ENCODE results near the gene UNC13B. TPM values are rescaled to one million over a fixed set of nuclear protein-coding genes. Genes with fewer than 3 reads are reported as not detected.

The UNC13B gene
- total RNA-seq, 1 experiment from 2014 or later: 49.3 TPM

DNA sequence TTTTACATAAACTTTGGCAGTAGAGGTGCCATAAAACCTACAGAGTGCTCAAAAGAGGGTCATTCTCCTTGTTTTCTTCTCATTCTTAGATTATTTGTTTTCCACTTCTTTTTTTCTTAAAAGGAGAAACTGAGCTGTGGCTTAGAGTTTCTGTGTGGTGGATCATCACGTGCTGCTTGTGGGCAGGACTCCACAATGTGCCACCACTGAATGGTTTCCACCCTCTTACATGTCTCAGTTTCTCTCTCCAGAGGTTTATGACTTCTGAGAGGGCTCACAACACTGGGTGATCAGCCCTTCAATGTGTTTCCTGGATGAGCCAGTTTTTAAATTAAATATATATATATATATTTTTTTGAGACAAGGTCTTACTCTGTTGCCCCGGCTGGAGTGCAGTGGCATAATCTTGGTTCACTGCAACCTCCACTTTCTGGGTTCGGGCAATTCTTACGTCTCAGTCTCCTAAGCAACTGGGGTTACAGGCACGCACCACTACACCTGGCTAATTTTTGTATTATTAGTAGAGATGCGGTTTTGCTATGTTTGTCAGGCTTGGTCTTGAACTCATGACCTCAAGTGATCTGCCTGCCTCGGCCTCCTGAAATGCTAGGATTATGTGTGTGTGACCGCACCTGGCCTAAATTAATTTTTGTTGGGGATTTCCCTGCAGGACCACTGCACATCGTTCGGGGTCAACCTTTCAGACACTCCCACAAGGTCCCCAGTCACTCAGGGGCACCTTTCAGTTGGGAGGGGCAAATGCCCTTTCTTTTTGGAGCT lies 3.1 kb upstream of the UNC13B start (continued):
- TF ChIP-seq NR1H2 (CRISPR knock-in tag; IDR thresholded peaks at IDR 0.05) (no peak), ZNF423 (CRISPR knock-in tag; IDR thresholded peaks at IDR 0.05) (no peak), ZBTB43 (CRISPR knock-in tag; IDR thresholded peaks at IDR 0.05) (no peak), ZNF121 (CRISPR knock-in tag; IDR thresholded peaks at IDR 0.05) (no peak), ELF4 (CRISPR knock-in tag; IDR thresholded peaks at IDR 0.05; ENCODE audit: low read depth) (no peak)
- TF ChIP-seq, protein P1, sequence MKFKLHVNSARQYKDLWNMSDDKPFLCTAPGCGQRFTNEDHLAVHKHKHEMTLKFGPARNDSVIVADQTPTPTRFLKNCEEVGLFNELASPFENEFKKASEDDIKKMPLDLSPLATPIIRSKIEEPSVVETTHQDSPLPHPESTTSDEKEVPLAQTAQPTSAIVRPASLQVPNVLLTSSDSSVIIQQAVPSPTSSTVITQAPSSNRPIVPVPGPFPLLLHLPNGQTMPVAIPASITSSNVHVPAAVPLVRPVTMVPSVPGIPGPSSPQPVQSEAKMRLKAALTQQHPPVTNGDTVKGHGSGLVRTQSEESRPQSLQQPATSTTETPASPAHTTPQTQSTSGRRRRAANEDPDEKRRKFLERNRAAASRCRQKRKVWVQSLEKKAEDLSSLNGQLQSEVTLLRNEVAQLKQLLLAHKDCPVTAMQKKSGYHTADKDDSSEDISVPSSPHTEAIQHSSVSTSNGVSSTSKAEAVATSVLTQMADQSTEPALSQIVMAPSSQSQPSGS (CRISPR knock-in tag; IDR thresholded peaks at IDR 0.05; ENCODE audit: borderline replicate concordance, low read depth): no peak
- TF ChIP-seq, protein P2, sequence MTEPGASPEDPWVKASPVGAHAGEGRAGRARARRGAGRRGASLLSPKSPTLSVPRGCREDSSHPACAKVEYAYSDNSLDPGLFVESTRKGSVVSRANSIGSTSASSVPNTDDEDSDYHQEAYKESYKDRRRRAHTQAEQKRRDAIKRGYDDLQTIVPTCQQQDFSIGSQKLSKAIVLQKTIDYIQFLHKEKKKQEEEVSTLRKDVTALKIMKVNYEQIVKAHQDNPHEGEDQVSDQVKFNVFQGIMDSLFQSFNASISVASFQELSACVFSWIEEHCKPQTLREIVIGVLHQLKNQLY (CRISPR knock-in tag; IDR thresholded peaks at IDR 0.05): no peak

- TF ChIP-seq, protein P3, sequence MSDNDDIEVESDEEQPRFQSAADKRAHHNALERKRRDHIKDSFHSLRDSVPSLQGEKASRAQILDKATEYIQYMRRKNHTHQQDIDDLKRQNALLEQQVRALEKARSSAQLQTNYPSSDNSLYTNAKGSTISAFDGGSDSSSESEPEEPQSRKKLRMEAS (CRISPR knock-in tag; IDR thresholded peaks at IDR 0.05): no peak
- no peak for TF ChIP-seq GABPB1 (CRISPR knock-in tag; IDR thresholded peaks at IDR 0.05)
- no peak for TF ChIP-seq IRF2 (CRISPR knock-in tag; IDR thresholded peaks at IDR 0.05; ENCODE audit: borderline replicate concordance, low read depth)
- no peak for TF ChIP-seq ELF4 (CRISPR knock-in tag; IDR thresholded peaks at IDR 0.05; ENCODE audit: low read depth)
- no peak for TF ChIP-seq ZNF121 (CRISPR knock-in tag; IDR thresholded peaks at IDR 0.05)
- TF ChIP-seq, protein P4, sequence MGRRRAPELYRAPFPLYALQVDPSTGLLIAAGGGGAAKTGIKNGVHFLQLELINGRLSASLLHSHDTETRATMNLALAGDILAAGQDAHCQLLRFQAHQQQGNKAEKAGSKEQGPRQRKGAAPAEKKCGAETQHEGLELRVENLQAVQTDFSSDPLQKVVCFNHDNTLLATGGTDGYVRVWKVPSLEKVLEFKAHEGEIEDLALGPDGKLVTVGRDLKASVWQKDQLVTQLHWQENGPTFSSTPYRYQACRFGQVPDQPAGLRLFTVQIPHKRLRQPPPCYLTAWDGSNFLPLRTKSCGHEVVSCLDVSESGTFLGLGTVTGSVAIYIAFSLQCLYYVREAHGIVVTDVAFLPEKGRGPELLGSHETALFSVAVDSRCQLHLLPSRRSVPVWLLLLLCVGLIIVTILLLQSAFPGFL (CRISPR knock-in tag; IDR thresholded peaks at IDR 0.05; ENCODE audit: borderline replicate concordance): no peak
- TF ChIP-seq, protein P5, sequence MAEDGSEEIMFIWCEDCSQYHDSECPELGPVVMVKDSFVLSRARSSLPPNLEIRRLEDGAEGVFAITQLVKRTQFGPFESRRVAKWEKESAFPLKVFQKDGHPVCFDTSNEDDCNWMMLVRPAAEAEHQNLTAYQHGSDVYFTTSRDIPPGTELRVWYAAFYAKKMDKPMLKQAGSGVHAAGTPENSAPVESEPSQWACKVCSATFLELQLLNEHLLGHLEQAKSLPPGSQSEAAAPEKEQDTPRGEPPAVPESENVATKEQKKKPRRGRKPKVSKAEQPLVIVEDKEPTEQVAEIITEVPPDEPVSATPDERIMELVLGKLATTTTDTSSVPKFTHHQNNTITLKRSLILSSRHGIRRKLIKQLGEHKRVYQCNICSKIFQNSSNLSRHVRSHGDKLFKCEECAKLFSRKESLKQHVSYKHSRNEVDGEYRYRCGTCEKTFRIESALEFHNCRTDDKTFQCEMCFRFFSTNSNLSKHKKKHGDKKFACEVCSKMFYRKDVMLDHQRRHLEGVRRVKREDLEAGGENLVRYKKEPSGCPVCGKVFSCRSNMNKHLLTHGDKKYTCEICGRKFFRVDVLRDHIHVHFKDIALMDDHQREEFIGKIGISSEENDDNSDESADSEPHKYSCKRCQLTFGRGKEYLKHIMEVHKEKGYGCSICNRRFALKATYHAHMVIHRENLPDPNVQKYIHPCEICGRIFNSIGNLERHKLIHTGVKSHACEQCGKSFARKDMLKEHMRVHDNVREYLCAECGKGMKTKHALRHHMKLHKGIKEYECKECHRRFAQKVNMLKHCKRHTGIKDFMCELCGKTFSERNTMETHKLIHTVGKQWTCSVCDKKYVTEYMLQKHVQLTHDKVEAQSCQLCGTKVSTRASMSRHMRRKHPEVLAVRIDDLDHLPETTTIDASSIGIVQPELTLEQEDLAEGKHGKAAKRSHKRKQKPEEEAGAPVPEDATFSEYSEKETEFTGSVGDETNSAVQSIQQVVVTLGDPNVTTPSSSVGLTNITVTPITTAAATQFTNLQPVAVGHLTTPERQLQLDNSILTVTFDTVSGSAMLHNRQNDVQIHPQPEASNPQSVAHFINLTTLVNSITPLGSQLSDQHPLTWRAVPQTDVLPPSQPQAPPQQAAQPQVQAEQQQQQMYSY (CRISPR knock-in tag; IDR thresholded peaks at IDR 0.05): no peak
- no peak for TF ChIP-seq ZNF423 (CRISPR knock-in tag; IDR thresholded peaks at IDR 0.05)
- no peak for TF ChIP-seq MXD4 (CRISPR knock-in tag; IDR thresholded peaks at IDR 0.05; ENCODE audit: borderline replicate concordance)
- TF ChIP-seq, protein P6, sequence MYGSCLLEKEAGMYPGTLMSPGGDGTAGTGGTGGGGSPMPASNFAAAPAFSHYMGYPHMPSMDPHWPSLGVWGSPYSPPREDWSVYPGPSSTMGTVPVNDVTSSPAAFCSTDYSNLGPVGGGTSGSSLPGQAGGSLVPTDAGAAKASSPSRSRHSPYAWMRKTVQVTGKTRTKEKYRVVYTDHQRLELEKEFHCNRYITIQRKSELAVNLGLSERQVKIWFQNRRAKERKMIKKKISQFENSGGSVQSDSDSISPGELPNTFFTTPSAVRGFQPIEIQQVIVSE (CRISPR knock-in tag; IDR thresholded peaks at IDR 0.05; ENCODE audit: borderline replicate concordance): no peak
- no peak for TF ChIP-seq ZBTB43 (CRISPR knock-in tag; IDR thresholded peaks at IDR 0.05)
- no peak for TF ChIP-seq CTCF (IDR thresholded peaks at IDR 0.05)
- no peak for TF ChIP-seq SMAD3 (CRISPR knock-in tag; IDR thresholded peaks at IDR 0.05; ENCODE audit: borderline replicate concordance)
Observed at GRCh38 chr9:35162605-35163315, 951 bp downstream of the UNC13B start.

More at GRCh38 chr9:35162605-35163315, 951 bp downstream of the UNC13B start:
- Mint-ChIP-seq H3K4me3 (peak overlapping the region; percentile 96), H3K4me1 (peaks cover 42% of the 10 kb centered on the region), H3K27me3 (ENCODE audit: low read depth) (no peaks in the 10 kb centered on the region), H3K9me3 (no peaks in the 10 kb centered on the region), H3K36me3 (no peaks in the 10 kb centered on the region), H3K27ac (peak overlapping the region; percentile 91)
- POLR2A ChIA-PET: interaction anchor here (0.6 to 1.3 kb wide), 3 partner anchors 46 to 378 kb away, joined by 3 to 5 read pairs (median 3); partner anchors contain the start of gene STOML2
- DNase-seq (ENCODE audit: low spot score) (no peak), ATAC-seq (no peak)
- CTCF ChIA-PET: interaction anchor here (0.9 to 3.0 kb wide), 5 partner anchors 46 to 628 kb away, joined by 3 to 20 read pairs (median 16); partner anchors contain the start of gene ATOSB
